GM12873 (cell line): ENCODE measurements around the gene ITPRIPL1.

Experiments used
- TF ChIP-seq, protein P1 (sequence below): IDR thresholded peaks from 2 replicates; pipeline ENCODE4 v1.5.1; 2012; ENCODE audit warnings: low read depth, mild to moderate bottlenecking, moderate library complexity, low read length, control low read depth; ENCODE audit not compliant: insufficient read depth; ENCODE audit errors: missing control alignments

The ITPRIPL1 gene

GRCh38 chr2:96359866-96360265, 34.7 kb downstream of the ITPRIPL1 start:
- TF ChIP-seq, protein P1, sequence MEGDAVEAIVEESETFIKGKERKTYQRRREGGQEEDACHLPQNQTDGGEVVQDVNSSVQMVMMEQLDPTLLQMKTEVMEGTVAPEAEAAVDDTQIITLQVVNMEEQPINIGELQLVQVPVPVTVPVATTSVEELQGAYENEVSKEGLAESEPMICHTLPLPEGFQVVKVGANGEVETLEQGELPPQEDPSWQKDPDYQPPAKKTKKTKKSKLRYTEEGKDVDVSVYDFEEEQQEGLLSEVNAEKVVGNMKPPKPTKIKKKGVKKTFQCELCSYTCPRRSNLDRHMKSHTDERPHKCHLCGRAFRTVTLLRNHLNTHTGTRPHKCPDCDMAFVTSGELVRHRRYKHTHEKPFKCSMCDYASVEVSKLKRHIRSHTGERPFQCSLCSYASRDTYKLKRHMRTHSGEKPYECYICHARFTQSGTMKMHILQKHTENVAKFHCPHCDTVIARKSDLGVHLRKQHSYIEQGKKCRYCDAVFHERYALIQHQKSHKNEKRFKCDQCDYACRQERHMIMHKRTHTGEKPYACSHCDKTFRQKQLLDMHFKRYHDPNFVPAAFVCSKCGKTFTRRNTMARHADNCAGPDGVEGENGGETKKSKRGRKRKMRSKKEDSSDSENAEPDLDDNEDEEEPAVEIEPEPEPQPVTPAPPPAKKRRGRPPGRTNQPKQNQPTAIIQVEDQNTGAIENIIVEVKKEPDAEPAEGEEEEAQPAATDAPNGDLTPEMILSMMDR = no peak

GRCh38 chr2:96361751-96362150, 36.6 kb downstream of the ITPRIPL1 start:
- TF ChIP-seq, protein P1 = no peak

- TF ChIP-seq, protein P1 = no peak
Measured at GRCh38 chr2:96369186-96369585, 44.1 kb downstream of the ITPRIPL1 start.

DNA sequence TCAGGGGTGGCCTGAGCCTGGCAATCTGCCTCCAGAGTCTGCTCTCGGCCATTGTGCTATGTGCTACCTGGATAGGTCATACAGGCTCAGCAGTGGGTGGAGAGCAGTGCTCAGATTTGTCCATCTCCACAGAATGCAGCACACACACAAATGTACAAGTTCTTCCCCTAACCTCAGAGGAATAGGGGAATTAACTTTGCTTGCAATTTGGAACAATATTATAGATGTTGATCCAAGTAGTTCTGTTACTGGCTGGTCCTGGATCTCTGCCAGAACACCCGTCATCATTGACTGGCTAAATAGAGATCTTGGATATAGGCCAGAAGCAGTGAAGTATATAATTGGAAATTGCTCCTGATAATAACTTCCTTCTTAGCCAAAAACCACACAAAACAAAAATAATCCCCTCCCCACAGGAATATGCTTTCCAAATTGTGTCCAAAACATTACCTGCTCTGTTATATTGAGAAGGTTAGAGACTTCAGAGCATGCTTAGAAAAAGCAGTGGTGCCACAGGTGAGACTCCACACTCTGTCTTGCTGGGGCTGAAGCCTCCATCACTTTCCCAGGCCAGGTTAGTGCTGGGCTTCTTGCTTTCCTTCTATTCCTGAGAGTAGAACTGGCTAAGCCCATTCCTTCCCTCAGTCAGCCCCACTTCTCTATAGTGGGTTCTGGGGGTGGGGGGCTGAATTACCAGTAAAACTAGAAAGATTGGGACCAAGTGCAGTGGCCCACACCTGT, 49.3 kb downstream of the ITPRIPL1 start:
- TF ChIP-seq, protein P1 = no peak
